SKM-1 treated with dmso at 0.1 percent for 144 hours (cell line): ENCODE data around the gene DYRK1A.

Experiments used
- DNase-seq: peaks from one replicate; lab custom pipeline; 2025; ENCODE audit not compliant: unreplicated experiment; lab: John Stamatoyannopoulos, UW

Gene DYRK1A

GRCh38 chr21:37384416-37384815 is 17.8 kb downstream of the DYRK1A start:
- DNase-seq: no peak

GRCh38 chr21:37385179-37385765 is 18.7 kb downstream of the DYRK1A start:
- no peak for DNase-seq

- no peak for DNase-seq
Measured at GRCh38 chr21:37386151-37386550, 19.6 kb downstream of the DYRK1A start.

- DNase-seq: no peak
Measured at GRCh38 chr21:37389456-37389855, 22.9 kb downstream of the DYRK1A start.

GRCh38 chr21:37391666-37392065 is 25.1 kb downstream of the DYRK1A start:
- no peak for DNase-seq

GRCh38 chr21:37392441-37392840 is 25.9 kb downstream of the DYRK1A start:
- DNase-seq: no peak

- DNase-seq: no peak
Measured at GRCh38 chr21:37393030-37393429, 26.5 kb downstream of the DYRK1A start.

GRCh38 chr21:37393786-37394185 is 27.2 kb downstream of the DYRK1A start:
- DNase-seq: no peak

- no peak for DNase-seq
Measured at GRCh38 chr21:37395961-37396360, 29.4 kb downstream of the DYRK1A start.

GRCh38 chr21:37396855-37397254 is 30.3 kb downstream of the DYRK1A start:
- DNase-seq: no peak

- no peak for DNase-seq
Measured at GRCh38 chr21:37398697-37399096, 32.1 kb downstream of the DYRK1A start.

GRCh38 chr21:37402251-37402867 is 35.8 kb downstream of the DYRK1A start:
- no peak for DNase-seq

- no peak for DNase-seq
Measured at GRCh38 chr21:37405629-37406028, 39.1 kb downstream of the DYRK1A start.

- DNase-seq: no peak
Measured at GRCh38 chr21:37407719-37408420, 41.3 kb downstream of the DYRK1A start.

- no peak for DNase-seq
Measured at GRCh38 chr21:37408464-37409193, 42.1 kb downstream of the DYRK1A start.

- DNase-seq: no peak
Measured at GRCh38 chr21:37410639-37411038, 44.1 kb downstream of the DYRK1A start.

GRCh38 chr21:37412603-37413360 is 46.2 kb downstream of the DYRK1A start:
- no peak for DNase-seq

GRCh38 chr21:37413553-37414291 is 47.1 kb downstream of the DYRK1A start:
- peak; percentile 40 for DNase-seq

- DNase-seq: no peak
Measured at GRCh38 chr21:37414292-37415253, 48.0 kb downstream of the DYRK1A start.
